Measurements from ENCODE around the gene NGEF.
A peak's percentile ranks its signal among the peaks of the same experiment; 100 is the strongest.
"Not testable (repeated sequence)": the region's sequence is repeated elsewhere in the genome, so short reads cannot be mapped to it uniquely, and the experiment has no call there.

Gene NGEF

GRCh38 chr2:233020454-233020853 lies 7.4 kb upstream of the NGEF start:
- DNase-seq: no peak

- DNase-seq: not testable (repeated sequence)
These were observed 6.6 kb upstream of the NGEF start for GRCh38 chr2:233019610-233020009.

DNA sequence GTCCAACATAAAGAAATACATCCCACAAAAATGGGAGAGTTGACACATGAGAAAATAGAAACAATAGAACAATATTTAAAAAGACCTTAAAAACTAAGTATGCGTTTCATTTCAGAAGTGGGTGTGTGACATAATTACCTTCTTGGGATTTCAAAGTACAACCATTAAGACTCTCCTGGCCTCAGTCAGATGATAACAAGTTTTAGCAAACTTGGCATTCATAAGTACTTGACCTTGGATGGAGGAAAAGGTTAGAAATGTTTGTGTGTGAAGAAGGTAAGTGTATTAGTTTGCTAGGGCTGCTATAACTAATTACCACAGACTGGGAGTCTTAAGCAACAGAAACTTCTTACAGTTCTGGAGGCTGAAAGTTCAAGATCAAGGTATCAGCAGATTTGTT lies 4.9 kb upstream of the NGEF start:
- DNase-seq: no peak

DNA sequence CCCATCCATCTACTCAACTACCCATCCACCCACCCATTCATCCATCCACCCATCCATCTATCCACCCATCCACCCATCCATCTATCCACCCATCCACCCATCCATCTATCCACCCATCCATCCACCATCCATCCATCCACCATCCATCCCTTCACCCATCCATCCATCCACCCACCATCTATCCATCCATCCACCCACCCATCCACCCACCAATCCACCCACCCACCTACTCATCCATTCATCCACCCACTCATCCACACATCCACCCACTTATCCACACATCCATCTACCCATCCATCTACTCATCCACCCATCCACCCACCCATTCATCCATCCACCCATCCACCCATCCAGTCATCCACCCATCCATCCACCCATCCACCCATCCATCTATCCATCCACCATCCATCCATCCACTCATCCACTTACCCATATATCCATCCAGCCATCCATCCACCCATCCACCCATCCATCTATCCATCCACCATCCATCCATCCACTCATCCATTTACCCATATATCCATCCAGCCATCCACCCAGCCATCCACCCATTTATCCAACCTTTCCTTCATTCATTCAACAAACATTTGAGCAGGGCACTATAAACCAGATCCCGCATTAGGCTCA lies 2.1 kb upstream of the NGEF start:
- no peak for DNase-seq

DNA sequence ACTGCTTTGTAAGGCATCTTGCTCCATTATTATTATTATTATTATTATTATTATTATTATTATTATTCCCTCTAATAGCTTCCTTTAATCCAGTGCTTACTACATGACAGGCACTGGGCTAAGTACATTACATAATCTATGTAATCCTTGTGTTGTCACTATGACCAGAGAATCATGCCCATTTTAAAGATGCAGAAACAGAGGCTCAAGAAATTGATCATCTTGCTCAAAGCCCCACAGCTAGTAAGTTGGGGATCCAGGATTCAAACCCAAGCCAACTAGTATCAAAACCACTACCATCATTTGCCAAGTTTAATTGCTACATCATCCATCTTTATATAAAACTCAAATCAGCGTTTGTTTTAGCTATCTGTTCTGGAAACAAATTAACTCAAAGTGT lies 594 bp upstream of the NGEF start:
- no peak for DNase-seq

DNA sequence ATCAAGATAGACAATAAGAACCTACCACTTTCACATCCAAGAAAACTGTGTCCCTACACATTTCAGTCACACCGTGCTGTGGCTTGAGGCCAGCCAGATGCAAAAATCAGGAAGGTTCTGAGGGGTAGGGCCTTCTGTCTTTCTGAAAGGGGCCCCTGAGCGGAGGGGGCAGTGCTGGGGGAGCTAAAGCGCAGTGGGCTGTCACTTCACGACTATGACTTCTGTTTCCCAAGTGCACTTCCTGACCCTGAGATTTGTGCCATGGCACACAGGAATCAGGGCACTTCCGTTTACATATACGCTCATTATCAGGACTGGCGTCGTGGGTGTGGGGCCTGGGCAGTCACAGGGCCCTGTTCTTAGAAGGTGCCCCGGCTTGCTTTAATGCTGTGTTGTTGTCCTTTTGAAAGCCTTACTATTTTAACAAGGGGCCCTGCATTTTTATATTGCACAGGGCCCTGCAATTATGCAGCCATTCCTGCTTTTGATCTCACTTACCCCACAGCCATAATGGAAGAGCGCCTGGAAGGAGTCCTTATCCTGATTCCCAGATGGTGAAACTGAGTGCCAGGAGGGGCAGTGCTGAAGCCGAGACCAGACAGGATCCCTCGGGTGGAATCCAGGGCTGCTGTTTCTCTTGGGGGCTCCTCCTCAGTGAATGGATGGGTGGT lies 620 bp downstream of the NGEF start:
- DNase-seq: peak; percentile 31

GRCh38 chr2:233011702-233012131 lies 1.3 kb downstream of the NGEF start:
- peak; percentile 33 for DNase-seq

DNA sequence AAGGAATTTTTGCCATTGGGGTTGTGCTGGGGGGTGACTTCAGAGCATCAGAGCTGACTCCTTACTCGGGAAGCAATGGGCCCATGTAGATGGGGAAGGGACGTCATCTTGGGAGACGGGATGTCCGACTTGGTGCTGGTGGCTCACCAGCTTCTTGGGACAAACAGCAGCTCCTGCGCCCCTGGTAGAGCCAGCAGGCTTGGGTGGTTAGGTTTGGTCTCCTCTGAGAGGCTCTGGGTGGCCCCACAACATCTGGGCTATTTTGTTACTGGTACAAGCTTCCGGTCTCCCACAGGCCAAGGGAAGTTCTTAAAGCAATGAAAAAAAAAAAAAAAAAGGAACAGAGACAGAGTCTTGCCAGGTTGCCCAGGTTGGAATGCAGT lies 1.8 kb downstream of the NGEF start:
- peak; percentile 5 for DNase-seq

- peak; percentile 21 for DNase-seq
These were observed 2.3 kb downstream of the NGEF start for GRCh38 chr2:233010569-233011267.

- peak; percentile 10 for DNase-seq
These were observed 3.4 kb downstream of the NGEF start for GRCh38 chr2:233009661-233010060.

- peak; percentile 25 for DNase-seq
These were observed 5.3 kb downstream of the NGEF start for GRCh38 chr2:233007739-233008138.

DNA sequence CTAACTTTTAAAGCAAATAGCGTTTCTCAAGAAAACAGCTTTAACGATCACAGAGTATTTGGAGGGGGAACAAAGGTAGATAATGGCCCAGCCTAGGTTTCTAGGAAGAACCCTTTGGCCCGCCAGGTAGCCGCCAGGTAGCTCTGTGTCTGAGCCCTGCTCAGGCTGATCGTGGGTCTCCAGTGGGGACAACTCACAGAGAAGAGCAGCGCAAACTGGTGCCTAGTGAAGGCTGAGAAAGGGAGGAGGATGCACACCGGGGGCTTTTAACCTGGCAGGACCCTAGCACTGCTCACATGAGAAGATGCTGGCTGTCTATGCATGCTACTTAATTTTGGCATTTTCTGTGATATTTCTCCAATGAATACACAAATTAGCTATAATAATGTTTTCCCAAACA lies 5.8 kb downstream of the NGEF start:
- DNase-seq: peak; percentile 3

GRCh38 chr2:233006648-233007047 lies 6.4 kb downstream of the NGEF start:
- DNase-seq: peak; percentile 20

- peak; percentile 11 for DNase-seq
These were observed 8.0 kb downstream of the NGEF start for GRCh38 chr2:233005096-233005495.

- DNase-seq: peak; percentile 16
These were observed 9.1 kb downstream of the NGEF start for GRCh38 chr2:233003658-233004555.

GRCh38 chr2:233002829-233003657 lies 10.0 kb downstream of the NGEF start:
- peak; percentile 10 for DNase-seq

- peak; percentile 8 for DNase-seq
These were observed 11.9 kb downstream of the NGEF start for GRCh38 chr2:233000886-233001750.

- peak; percentile 39 for DNase-seq
These were observed 13.7 kb downstream of the NGEF start for GRCh38 chr2:232999354-232999753.

- no peak for DNase-seq
These were observed 14.4 kb downstream of the NGEF start for GRCh38 chr2:232998666-232998985.

GRCh38 chr2:232997749-232998665 lies 15.0 kb downstream of the NGEF start:
- peak; percentile 16 for DNase-seq

Measured in left hindlimb (tissue), 1 donor.